Small intestine (tissue), 7 donors: Measurements from ENCODE around the gene CCL4. TPM values are rescaled to one million over a fixed set of nuclear protein-coding genes. Genes with fewer than 3 reads are reported as not detected.
"Not testable (repeated sequence)": the region's sequence is repeated elsewhere in the genome, so short reads cannot be mapped to it uniquely, and the experiment has no call there.

Experiments
- DNase-seq, 2 donors: peaks; one replicate each; pipeline versions ENCODE4 v3.0.0 to v3.0.0-alpha.2; 2013
- FAIRE-seq: peaks from 2 replicates; lab custom pipeline; 2012; peaks lifted over from hg19 to GRCh38; lab: Jason Lieb, UNC
- H3K27ac ChIP-seq, 3 donors: one replicate each; pipeline ENCODE4 v1.5.1; 2013; ENCODE audit warnings: low read length in 2 of 3, mild to moderate bottlenecking in 2 of 3, control low read depth in 1 of 3, inconsistent platforms in 1 of 3, low read depth in 1 of 3, moderate library complexity in 1 of 3
- H3K27me3 ChIP-seq, 3 donors: one replicate each; pipeline ENCODE4 v1.6.1; 2013; ENCODE audit warnings: low read length in 3 of 3, inconsistent platforms in 1 of 3; ENCODE audit not compliant: control insufficient read depth in 3 of 3, insufficient read depth in 3 of 3
- H3K36me3 ChIP-seq, 3 donors: one replicate each; pipeline ENCODE4 v1.6.1; 2013; ENCODE audit warnings: low read length in 3 of 3, inconsistent platforms in 1 of 3, low read depth in 1 of 3, mild to moderate bottlenecking in 1 of 3, moderate library complexity in 1 of 3; ENCODE audit not compliant: control insufficient read depth in 3 of 3, insufficient read depth in 2 of 3
- H3K4me1 ChIP-seq, 3 donors: one replicate each; pipeline ENCODE4 v1.6.1; 2013; ENCODE audit warnings: low read length in 2 of 3, inconsistent platforms in 1 of 3, low read depth in 1 of 3, mild to moderate bottlenecking in 1 of 3, moderate library complexity in 1 of 3; ENCODE audit not compliant: control insufficient read depth in 3 of 3, insufficient read depth in 2 of 3
- H3K4me3 ChIP-seq, 3 donors: one replicate each; pipeline ENCODE4 v1.5.1; 2013; ENCODE audit warnings: low read length in 3 of 3, control low read depth in 1 of 3, inconsistent platforms in 1 of 3, low read depth in 1 of 3, mild to moderate bottlenecking in 1 of 3, moderate library complexity in 1 of 3
- H3K9me3 ChIP-seq, 2 donors: one replicate each; pipeline ENCODE4 v1.6.1; 2013; ENCODE audit warnings: low read depth in 1 of 2, low read length in 1 of 2; ENCODE audit not compliant: control insufficient read depth in 2 of 2, insufficient read depth in 1 of 2
- WGBS, 3 donors: extraction: QIAGEN DNeasy Blood & Tissue Kit; methylation state at CpG; one replicate each; pipeline ENCODE4 v1.1.7; 2013; 5-methylcytosine and 5-hydroxymethylcytosine counted together
- polyA plus RNA-seq, 4 donors: library from polyadenylated mRNA; stranded (reverse) in 3 of 4; unstranded in 1 of 4; fragments of 200-250 nt in 3 of 4; fragments of 120-200 nt in 1 of 4; gene quantifications; one replicate each; pipeline versions ENCODE4 v1.2.1 to v1.2.3, GENCODE V29; 2013
- donor health status: healthy with polysubstance abuse.
- donor health status: control.
- donor health status: control.
- donor health status: Bipolar disorder and iron deficiency.
- donor health status: healthy.

CCL4 gene
- polyA plus RNA-seq, 4 donors = 2.7 to 6.2 (median 3.5) TPM

DNA sequence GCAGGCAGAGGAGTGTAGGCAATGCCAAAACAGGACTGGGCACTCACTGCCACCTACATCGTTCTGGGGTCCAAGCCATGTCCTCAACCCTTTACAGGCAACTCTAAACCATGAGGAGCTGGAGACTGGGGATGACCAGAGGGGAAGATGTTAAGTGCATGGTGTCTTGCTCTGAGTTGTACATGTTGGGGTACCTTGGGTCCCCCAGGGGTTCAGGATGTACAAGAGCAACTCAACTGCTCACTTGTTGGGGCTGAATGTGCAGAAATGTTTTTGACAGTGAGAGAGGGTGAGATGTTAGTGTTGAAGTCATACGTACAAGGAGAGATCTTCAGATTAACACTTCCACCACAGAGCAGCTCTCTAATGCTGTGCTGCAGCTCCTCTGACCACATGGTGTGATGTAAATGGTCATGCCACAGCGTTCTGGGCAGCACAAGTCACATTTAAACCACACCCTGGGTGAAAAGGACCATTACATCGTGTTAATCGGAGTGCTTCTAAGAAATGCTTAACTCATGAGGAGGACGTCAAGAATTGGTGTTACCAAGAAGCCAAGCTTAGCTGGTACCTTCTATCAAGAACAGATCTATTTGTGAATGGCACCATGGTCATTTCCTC, 37.2 kb upstream of the CCL4 start:
- H3K9me3 ChIP-seq = no peaks in the 10 kb centered on the region
- FAIRE-seq (no peak), DNase-seq (peak in 1 of 2 donors; percentile 30)
- no peaks in the 10 kb centered on the region for H3K27me3 ChIP-seq
- WGBS, 3 donors = 73 to 93% (median 77%) methylated on average over 6 of the region's 6 CpGs
- H3K36me3 ChIP-seq = no peaks in the 10 kb centered on the region
- H3K27ac ChIP-seq = peak overlapping the region in 1 of 3 donors; percentile 41
- H3K4me3 ChIP-seq = no peak overlapping the region
- H3K4me1 ChIP-seq = no peaks in the 10 kb centered on the region

- DNase-seq (no peak), FAIRE-seq (no peak)
- Histone ChIP-seq H3K27ac (no peak overlapping the region), H3K9me3 (no peaks in the 10 kb centered on the region), H3K27me3 (no peaks in the 10 kb centered on the region), H3K4me1 (no peaks in the 10 kb centered on the region), H3K4me3 (no peak overlapping the region), H3K36me3 (no peaks in the 10 kb centered on the region)
- 79 to 88% (median 80%) methylated on average over 3 of the region's 3 CpGs for WGBS, 3 donors
Observed at GRCh38 chr17:36068524-36068923, 35.1 kb upstream of the CCL4 start.

DNA sequence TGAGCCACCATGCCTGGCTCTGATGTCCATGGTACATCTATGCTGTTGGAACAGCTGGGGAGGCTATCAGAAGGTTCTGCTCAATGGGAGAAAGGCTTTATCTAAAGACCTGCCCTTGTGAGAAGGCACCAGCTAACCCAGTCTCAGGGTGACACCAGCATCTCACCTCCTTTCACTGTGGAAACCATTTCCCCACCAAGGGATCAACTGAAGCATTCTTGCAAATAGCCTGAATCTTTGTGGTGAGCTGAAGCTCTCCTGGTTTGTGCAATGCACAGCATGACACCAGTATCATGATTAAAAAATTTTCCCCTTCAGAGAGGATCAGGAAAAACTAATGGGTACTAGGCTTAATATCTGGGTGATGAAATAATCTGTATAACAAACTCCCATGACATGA, 34.5 kb upstream of the CCL4 start:
- DNase-seq = no peak
- no peaks in the 10 kb centered on the region for H3K27me3 ChIP-seq
- FAIRE-seq = no peak
- no peaks in the 10 kb centered on the region for H3K9me3 ChIP-seq
- H3K4me1 ChIP-seq = no peaks in the 10 kb centered on the region
- H3K27ac ChIP-seq = no peak overlapping the region
- H3K4me3 ChIP-seq = no peak overlapping the region
- H3K36me3 ChIP-seq = no peaks in the 10 kb centered on the region

DNA sequence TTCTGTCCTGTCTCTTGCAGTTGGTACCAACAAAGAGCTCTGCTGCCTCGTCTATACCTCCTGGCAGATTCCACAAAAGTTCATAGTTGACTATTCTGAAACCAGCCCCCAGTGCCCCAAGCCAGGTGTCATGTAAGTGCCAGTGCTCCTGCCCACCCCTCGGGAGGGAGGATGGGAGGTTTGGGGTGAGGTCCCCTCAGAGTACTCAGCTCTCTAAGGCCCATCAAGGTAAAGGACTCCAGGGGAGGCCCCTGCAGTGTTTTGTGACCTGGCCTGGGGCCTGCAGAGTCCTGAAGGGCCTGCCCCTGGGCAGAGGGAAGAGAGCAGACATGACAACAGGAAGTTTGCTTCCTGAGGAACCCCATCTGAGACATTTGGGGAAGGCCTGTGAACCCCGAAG, 33.2 kb upstream of the CCL4 start:
- Histone ChIP-seq H3K27me3 (no peaks in the 10 kb centered on the region), H3K27ac (no peak overlapping the region), H3K9me3 (no peaks in the 10 kb centered on the region), H3K4me3 (no peak overlapping the region), H3K36me3 (no peaks in the 10 kb centered on the region), H3K4me1 (no peaks in the 10 kb centered on the region)
- FAIRE-seq (no peak), DNase-seq (no peak)
- WGBS, 3 donors = 74 to 84% (median 79%) methylated on average over 3 of the region's 3 CpGs

DNA sequence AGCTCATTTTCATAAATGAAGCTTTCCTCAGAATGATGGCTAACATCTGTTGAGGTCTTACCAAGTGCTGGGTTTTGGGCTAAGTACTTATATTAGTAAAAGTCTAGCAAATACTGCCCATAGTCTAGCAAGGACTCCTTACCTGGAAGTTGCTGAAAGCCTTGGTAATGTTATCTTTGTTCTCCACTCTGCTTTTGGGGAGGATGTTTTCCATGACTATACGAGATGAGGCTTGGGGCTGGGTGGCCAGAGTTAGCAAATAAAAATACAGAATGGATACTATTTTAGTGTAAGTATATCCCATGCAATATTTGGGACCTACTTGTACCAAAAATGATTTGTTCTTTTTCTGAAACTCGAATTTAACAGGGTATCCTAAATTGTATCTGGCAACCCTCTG, 31.9 kb upstream of the CCL4 start:
- no peaks in the 10 kb centered on the region for H3K9me3 ChIP-seq
- WGBS, 3 donors = 75 to 81% (median 80%) methylated on average over 2 of the region's 2 CpGs
- H3K4me1 ChIP-seq = no peaks in the 10 kb centered on the region
- DNase-seq = no peak
- H3K27ac ChIP-seq = no peak overlapping the region
- H3K4me3 ChIP-seq = no peak overlapping the region
- peaks cover 0 to 5% (median 0%) of the 10 kb centered on the region in 3 donors for H3K27me3 ChIP-seq
- H3K36me3 ChIP-seq = no peaks in the 10 kb centered on the region
- FAIRE-seq = no peak

- peak; percentile 76 to 78 for DNase-seq
- no peak overlapping the region for H3K27ac ChIP-seq
- H3K9me3 ChIP-seq = no peaks in the 10 kb centered on the region
- FAIRE-seq = no peak
- 32 to 34% (median 32%) methylated on average over 12 of the region's 12 CpGs for WGBS, 3 donors
- H3K27me3 ChIP-seq = peaks cover 0 to 5% (median 0%) of the 10 kb centered on the region in 3 donors
- no peaks in the 10 kb centered on the region for H3K36me3 ChIP-seq
- H3K4me3 ChIP-seq = no peak overlapping the region
- no peaks in the 10 kb centered on the region for H3K4me1 ChIP-seq
Observed at GRCh38 chr17:36072431-36073121, 31.1 kb upstream of the CCL4 start.

- Histone ChIP-seq H3K4me1 (no peaks in the 10 kb centered on the region), H3K9me3 (no peaks in the 10 kb centered on the region), H3K27me3 (peaks cover 0 to 5% (median 0%) of the 10 kb centered on the region in 3 donors), H3K27ac (no peak overlapping the region), H3K36me3 (no peaks in the 10 kb centered on the region), H3K4me3 (no peak overlapping the region)
- DNase-seq (no peak), FAIRE-seq (no peak)
- 68 to 76% (median 72%) methylated on average over 1 of the region's 1 CpG for WGBS, 3 donors
Observed at GRCh38 chr17:36074365-36074764, 29.3 kb upstream of the CCL4 start.

DNA sequence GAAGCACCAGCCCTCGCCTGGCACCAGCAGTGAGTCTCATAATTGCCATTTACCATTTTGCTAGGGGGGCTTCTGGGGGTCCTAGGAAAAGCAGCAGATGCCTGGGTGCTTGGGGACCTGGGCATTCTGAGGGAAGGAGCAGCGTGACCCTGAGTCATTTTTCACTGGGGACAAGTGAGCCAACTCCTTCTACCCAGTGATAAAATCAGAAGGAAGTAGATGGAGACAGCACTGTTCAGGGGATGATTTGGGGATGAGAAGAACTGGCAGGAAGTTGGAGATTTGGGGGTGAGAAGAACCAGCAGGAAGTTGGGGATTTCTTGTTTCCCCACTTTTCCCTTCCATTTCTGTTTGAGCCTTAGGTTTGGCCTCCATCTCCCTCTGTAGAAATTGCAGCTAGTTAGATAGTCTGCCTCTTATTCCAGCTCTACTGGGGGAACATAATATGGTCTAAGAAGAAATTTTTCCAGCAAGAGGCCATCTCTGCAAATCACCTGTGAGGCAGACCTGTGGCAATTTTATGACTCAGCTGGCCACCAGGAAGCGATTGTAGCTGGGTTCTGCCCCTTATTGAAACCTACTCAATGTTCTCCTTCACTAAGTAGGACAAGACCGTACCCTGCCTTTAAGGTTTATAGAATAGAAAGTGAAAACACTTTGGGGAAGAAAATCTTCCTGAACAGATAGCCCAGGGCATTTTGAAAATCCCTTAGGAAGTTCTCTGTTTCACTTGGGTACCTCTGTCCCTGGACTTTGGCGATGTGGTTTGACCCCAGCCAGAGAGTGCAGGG, 21.8 kb upstream of the CCL4 start:
- H3K27me3 ChIP-seq, H3K9me3 ChIP-seq, H3K4me1 ChIP-seq, FAIRE-seq, H3K4me3 ChIP-seq, H3K36me3 ChIP-seq: not testable (repeated sequence)
- 48 to 58% (median 56%) methylated on average over 5 of the region's 5 CpGs for WGBS, 3 donors
- peak overlapping the region in 2 of 3 donors; percentile 67 to 87 for H3K27ac ChIP-seq
- peak in 1 of 2 donors; percentile 4 for DNase-seq
